CMK (cell line): ENCODE results near the gene ATF3.

Experiments used
- DNase-seq: peaks from one replicate; pipeline ENCODE4 v3.0.0-alpha.2; 2010; ENCODE audit warnings: low read depth

Gene ATF3

GRCh38 chr1:212608392-212608958 is at the start of gene ATF3:
ATF3 (plus strand) TSS chr1:212608761; CDS start chr1:212615022, 6,261 bp downstream.
- peak; percentile 90 for DNase-seq

GRCh38 chr1:212559929-212560328 is 48.6 kb upstream of the ATF3 start:
- no peak for DNase-seq

GRCh38 chr1:212560933-212561460 is 47.6 kb upstream of the ATF3 start:
- no peak for DNase-seq

- DNase-seq = no peak
Observed at GRCh38 chr1:212561501-212561931, 47.0 kb upstream of the ATF3 start.

- DNase-seq = no peak
Observed at GRCh38 chr1:212562771-212563170, 45.8 kb upstream of the ATF3 start.

GRCh38 chr1:212565079-212565478 is 43.5 kb upstream of the ATF3 start:
- DNase-seq = no peak

GRCh38 chr1:212565571-212566305 is 42.8 kb upstream of the ATF3 start:
- no peak for DNase-seq

GRCh38 chr1:212566522-212567479 is 41.8 kb upstream of the ATF3 start:
- DNase-seq = no peak

GRCh38 chr1:212567638-212568037 is 40.9 kb upstream of the ATF3 start:
- no peak for DNase-seq

GRCh38 chr1:212568978-212569537 is 39.5 kb upstream of the ATF3 start:
- no peak for DNase-seq

GRCh38 chr1:212574732-212575131 is 33.8 kb upstream of the ATF3 start:
- no peak for DNase-seq

- DNase-seq = no peak
Observed at GRCh38 chr1:212575333-212575732, 33.2 kb upstream of the ATF3 start.

GRCh38 chr1:212578041-212578440 is 30.5 kb upstream of the ATF3 start:
- DNase-seq = no peak

- no peak for DNase-seq
Observed at GRCh38 chr1:212581034-212581433, 27.5 kb upstream of the ATF3 start.

- no peak for DNase-seq
Observed at GRCh38 chr1:212582291-212582690, 26.3 kb upstream of the ATF3 start.

- no peak for DNase-seq
Observed at GRCh38 chr1:212582808-212583615, 25.5 kb upstream of the ATF3 start.

- no peak for DNase-seq
Observed at GRCh38 chr1:212583643-212584042, 24.9 kb upstream of the ATF3 start.

GRCh38 chr1:212584092-212584886 is 24.3 kb upstream of the ATF3 start:
- DNase-seq = no peak

- no peak for DNase-seq
Observed at GRCh38 chr1:212585210-212585609, 23.4 kb upstream of the ATF3 start.
